Right lobe of liver (tissue), 6 donors: Measurements from ENCODE around the gene RELL2. TPM values are rescaled to one million over a fixed set of nuclear protein-coding genes. Genes with fewer than 3 reads are reported as not detected.

Experiments used
- ATAC-seq, 4 donors: fragments of 200-7000 bp; cut with Tn5 transposase; one replicate each; pipeline ENCODE4 v1.9.1; 2020; ENCODE audit warnings: mild to moderate bottlenecking in 4 of 4, moderate library complexity in 4 of 4
- DNase-seq, 3 donors: peaks; one replicate each; pipeline ENCODE4 v3.0.0-alpha.2; 2020
- H3K27ac ChIP-seq, 3 donors: fragments of 200-600 bp; one replicate each; pipeline ENCODE4 v1.8.0; 2022
- H3K27me3 ChIP-seq, 2 donors: fragments of 200-600 bp; one replicate each; pipeline ENCODE4 v1.8.0; 2022
- H3K36me3 ChIP-seq, 4 donors: fragments of 200-600 bp; sonication (generic) in 1 of 4; one replicate each; pipeline versions ENCODE4 v1.5.1 to v1.8.0; 2017 to 2022; ENCODE audit warnings: control low read depth in 1 of 4
- H3K4me1 ChIP-seq, 4 donors: fragments of 200-600 bp; sonication (generic) in 1 of 4; one replicate each; pipeline versions ENCODE4 v1.5.1 to v1.8.0; 2017 to 2022; ENCODE audit warnings: control low read depth in 1 of 4
- H3K4me3 ChIP-seq, 3 donors: fragments of 200-600 bp; one replicate each; pipeline ENCODE4 v1.8.0; 2022
- H3K9me3 ChIP-seq, 4 donors: fragments of 200-600 bp; sonication (generic) in 1 of 4; one replicate each; pipeline versions ENCODE4 v1.5.1 to v1.8.0; 2017 to 2022; ENCODE audit warnings: control low read depth in 1 of 4
- CTCF ChIP-seq, 4 donors: fragments of 200-600 bp in 3 of 4; fragments of 450-650 bp in 1 of 4; IDR thresholded peaks; one replicate each; pipeline versions ENCODE4 v1.5.1 to v1.8.0; 2016 to 2022; ENCODE audit warnings: antibody characterized with exemption in 4 of 4, mild to moderate bottlenecking in 2 of 4
- POLR2A ChIP-seq: fragments of 450-650 bp; IDR thresholded peaks from one replicate; pipeline ENCODE4 v1.6.1; 2017; ENCODE audit warnings: antibody characterized with exemption, mild to moderate bottlenecking
- WGBS: methylation state at CpG from one replicate; pipeline ENCODE4 v1.1.6; 2018; ENCODE audit warnings: low coverage, low lambda C conversion rate; ENCODE audit not compliant: insufficient coverage; ENCODE audit errors: missing lambda C conversion rate; 5-methylcytosine and 5-hydroxymethylcytosine counted together
- intact Hi-C, 2 donors: fragments of 100-400 bp; cut with DNase I; formaldehyde crosslinking; loops; one replicate each; pipeline versions ENCODE4 v1.11.2 to v1.14.1; 2022
- total RNA-seq, 6 experiments: library from RNA; depleted of rRNA in 2 of 6; stranded (reverse); fragments of >200 nt in 2 of 6; fragmentation: NEBNext Ultra II Directional in 3 of 6; extraction: Animal tissue kit (Norgen Biotek cat#: 25700) in 3 of 6; gene quantifications; one replicate each; pipeline versions ENCODE4 v1.1.0 to v1.2.4, GENCODE V29; 2016 to 2023
- donor health status: DM: no; HTN: yes; CAD: no.
- donor health status: DM: no; HTN: no; CAD: no.
- donor health status: DM: no; HTN: no; CAD: no.
- donor health status: DM: no; HTN: yes; CAD: no.
- donor health status: DM: no; HTN: yes; CAD: no.

Gene RELL2
- total RNA-seq, 6 experiments from 2014 or later, result 0.53 to 2.6 (median 1.2) TPM

- no peak for DNase-seq
- TF ChIP-seq POLR2A, result no peak
- no peaks in the 10 kb centered on the region for H3K9me3 ChIP-seq
- H3K4me3 ChIP-seq, result peak overlapping the region; percentile 93 to 99 (median 97)
- no peaks in the 10 kb centered on the region for H3K27me3 ChIP-seq
- ATAC-seq, result no peak
- 3% methylated on average over 9 of the region's 9 CpGs for WGBS
- peaks cover 0 to 54% (median 32%) of the 10 kb centered on the region in 4 donors for H3K4me1 ChIP-seq
- peaks cover 0 to 20% (median 0%) of the 10 kb centered on the region in 4 donors for H3K36me3 ChIP-seq
- H3K27ac ChIP-seq, result peak overlapping the region; percentile 97 to 99 (median 98)
- intact Hi-C loops, result no loop called here
Observed at GRCh38 chr5:141617682-141618029, 19.1 kb upstream of the RELL2 start.

GRCh38 chr5:141618030-141618803 lies 18.6 kb upstream of the RELL2 start:
- peaks cover 0 to 48% (median 29%) of the 10 kb centered on the region in 4 donors for H3K4me1 ChIP-seq
- intact Hi-C loops, result no loop called here
- peak overlapping the region; percentile 93 to 99 (median 97) for H3K4me3 ChIP-seq
- peak; percentile 50 to 65 (median 56) for ATAC-seq
- peak overlapping the region; percentile 97 to 99 (median 98) for H3K27ac ChIP-seq
- peak; percentile 62 to 87 (median 79) for DNase-seq
- 1% methylated on average over 20 of the region's 36 CpGs for WGBS
- no peaks in the 10 kb centered on the region for H3K27me3 ChIP-seq
- H3K36me3 ChIP-seq, result peaks cover 0 to 26% (median 2%) of the 10 kb centered on the region in 4 donors
- TF ChIP-seq POLR2A (no peak), CTCF (IDR thresholded peaks at IDR 0.05) (no peak)
- no peaks in the 10 kb centered on the region for H3K9me3 ChIP-seq

GRCh38 chr5:141618804-141619554 lies 17.8 kb upstream of the RELL2 start, which contains the start of gene DIAPH1:
TSS of gene DIAPH1 (minus strand) at chr5:141619000. CDS start at chr5:141618914, 86 bp downstream.
- H3K27me3 ChIP-seq, result no peaks in the 10 kb centered on the region
- ATAC-seq (peak; percentile 94 to 97 (median 94)), DNase-seq (peak; percentile 99)
- WGBS, result 5% methylated on average over 10 of the region's 70 CpGs
- peaks cover 0 to 33% (median 4%) of the 10 kb centered on the region in 4 donors for H3K36me3 ChIP-seq
- H3K27ac ChIP-seq, result peak within 1 kb of the TSS; percentile 97 to 99 (median 98)
- TF ChIP-seq POLR2A (peak; percentile 96), CTCF (IDR thresholded peaks at IDR 0.05) (peak; percentile 98 to 100 (median 98))
- H3K9me3 ChIP-seq, result no peaks in the 10 kb centered on the region
- peak within 1 kb of the TSS; percentile 93 to 99 (median 97) for H3K4me3 ChIP-seq
- peaks cover 0 to 42% (median 26%) of the 10 kb centered on the region in 4 donors for H3K4me1 ChIP-seq
- intact Hi-C loops, result no loop called here

DNA sequence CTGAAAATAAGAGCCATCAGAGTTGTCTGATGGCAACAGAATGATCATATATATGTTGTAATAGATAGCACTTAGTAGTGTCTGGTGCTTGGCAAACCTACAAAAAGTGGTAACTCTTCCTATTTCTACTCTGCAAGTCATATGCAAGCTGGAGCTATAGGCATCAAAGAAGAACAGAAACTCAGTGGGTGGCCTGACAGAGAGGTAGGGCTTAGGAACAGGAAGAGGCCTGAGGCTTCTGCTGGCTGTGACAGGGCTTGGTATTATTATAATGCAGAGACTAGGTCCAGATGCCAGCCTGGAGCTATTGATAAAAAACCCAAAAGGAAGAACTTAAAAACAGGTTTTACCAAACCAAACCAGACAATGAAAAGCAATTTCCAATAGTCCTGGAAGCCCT lies 13.6 kb upstream of the RELL2 start:
- peaks cover 0 to 71% (median 11%) of the 10 kb centered on the region in 4 donors for H3K36me3 ChIP-seq
- intact Hi-C loops, result no loop called here
- no peak overlapping the region for H3K4me3 ChIP-seq
- no peaks in the 10 kb centered on the region for H3K27me3 ChIP-seq
- H3K9me3 ChIP-seq, result no peaks in the 10 kb centered on the region
- no peak for TF ChIP-seq POLR2A
- no peak overlapping the region for H3K27ac ChIP-seq
- ATAC-seq, result no peak
- DNase-seq, result no peak
- H3K4me1 ChIP-seq, result peaks cover 0 to 11% (median 8%) of the 10 kb centered on the region in 4 donors

DNA sequence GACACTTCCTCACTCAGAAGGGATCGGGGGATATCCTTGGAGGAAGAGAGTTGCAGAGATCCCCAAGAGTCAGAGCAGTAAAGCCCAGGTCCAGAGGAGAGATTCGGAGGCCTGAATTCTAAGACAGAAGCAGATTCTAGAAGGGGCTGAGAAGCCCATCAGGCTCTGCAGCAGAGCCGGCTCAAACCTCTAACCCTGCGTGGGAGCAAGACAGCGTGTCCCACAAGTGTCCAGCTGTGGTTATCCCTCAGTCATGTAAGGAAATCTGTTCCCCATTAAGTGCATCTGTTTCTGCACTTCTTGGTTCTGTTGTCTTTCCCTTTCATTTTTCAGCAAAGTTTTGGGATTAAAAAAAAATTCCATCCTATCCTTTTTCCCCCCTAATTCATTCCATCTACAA lies 13.2 kb upstream of the RELL2 start:
- Histone ChIP-seq H3K9me3 (no peaks in the 10 kb centered on the region), H3K36me3 (peaks cover 0 to 75% (median 13%) of the 10 kb centered on the region in 4 donors), H3K27me3 (no peaks in the 10 kb centered on the region), H3K27ac (no peak overlapping the region), H3K4me3 (no peak overlapping the region), H3K4me1 (peaks cover 0 to 11% (median 8%) of the 10 kb centered on the region in 4 donors)
- intact Hi-C loops, result no loop called here
- no peak for TF ChIP-seq POLR2A
- no peak for TF ChIP-seq CTCF (IDR thresholded peaks at IDR 0.05)
- ATAC-seq (no peak), DNase-seq (no peak)
- WGBS, result 100% methylated on average over 1 of the region's 5 CpGs
